Small intestine (tissue), 7 donors: ENCODE results near the gene CIBAR2. TPM values are rescaled to one million over a fixed set of nuclear protein-coding genes. Genes with fewer than 3 reads are reported as not detected.

Experiments used
- DNase-seq, 2 donors: peaks; one replicate each; pipeline versions ENCODE4 v3.0.0 to v3.0.0-alpha.2; 2013
- FAIRE-seq: peaks from 2 replicates; lab custom pipeline; 2012; peaks lifted over from hg19 to GRCh38; lab: Jason Lieb, UNC
- H3K27ac ChIP-seq, 3 donors: one replicate each; pipeline ENCODE4 v1.5.1; 2013; ENCODE audit warnings: low read length in 2 of 3, mild to moderate bottlenecking in 2 of 3, control low read depth in 1 of 3, inconsistent platforms in 1 of 3, low read depth in 1 of 3, moderate library complexity in 1 of 3
- H3K27me3 ChIP-seq, 3 donors: one replicate each; pipeline ENCODE4 v1.6.1; 2013; ENCODE audit warnings: low read length in 3 of 3, inconsistent platforms in 1 of 3; ENCODE audit not compliant: control insufficient read depth in 3 of 3, insufficient read depth in 3 of 3
- H3K36me3 ChIP-seq, 3 donors: one replicate each; pipeline ENCODE4 v1.6.1; 2013; ENCODE audit warnings: low read length in 3 of 3, inconsistent platforms in 1 of 3, low read depth in 1 of 3, mild to moderate bottlenecking in 1 of 3, moderate library complexity in 1 of 3; ENCODE audit not compliant: control insufficient read depth in 3 of 3, insufficient read depth in 2 of 3
- H3K4me1 ChIP-seq, 3 donors: one replicate each; pipeline ENCODE4 v1.6.1; 2013; ENCODE audit warnings: low read length in 2 of 3, inconsistent platforms in 1 of 3, low read depth in 1 of 3, mild to moderate bottlenecking in 1 of 3, moderate library complexity in 1 of 3; ENCODE audit not compliant: control insufficient read depth in 3 of 3, insufficient read depth in 2 of 3
- H3K4me3 ChIP-seq, 3 donors: one replicate each; pipeline ENCODE4 v1.5.1; 2013; ENCODE audit warnings: low read length in 3 of 3, control low read depth in 1 of 3, inconsistent platforms in 1 of 3, low read depth in 1 of 3, mild to moderate bottlenecking in 1 of 3, moderate library complexity in 1 of 3
- H3K9me3 ChIP-seq, 2 donors: one replicate each; pipeline ENCODE4 v1.6.1; 2013; ENCODE audit warnings: low read depth in 1 of 2, low read length in 1 of 2; ENCODE audit not compliant: control insufficient read depth in 2 of 2, insufficient read depth in 1 of 2
- WGBS, 3 donors: extraction: QIAGEN DNeasy Blood & Tissue Kit; methylation state at CpG; one replicate each; pipeline ENCODE4 v1.1.7; 2013; 5-methylcytosine and 5-hydroxymethylcytosine counted together
- polyA plus RNA-seq, 4 donors: library from polyadenylated mRNA; stranded (reverse) in 3 of 4; unstranded in 1 of 4; fragments of 200-250 nt in 3 of 4; fragments of 120-200 nt in 1 of 4; gene quantifications; one replicate each; pipeline versions ENCODE4 v1.2.1 to v1.2.3, GENCODE V29; 2013
- donor health status: healthy with polysubstance abuse.
- donor health status: control.
- donor health status: control.
- donor health status: Bipolar disorder and iron deficiency.
- donor health status: healthy.

CIBAR2 gene
- polyA plus RNA-seq, 4 donors: 0.04 to 3.0 (median 0.19) TPM; not detected in 1

DNA sequence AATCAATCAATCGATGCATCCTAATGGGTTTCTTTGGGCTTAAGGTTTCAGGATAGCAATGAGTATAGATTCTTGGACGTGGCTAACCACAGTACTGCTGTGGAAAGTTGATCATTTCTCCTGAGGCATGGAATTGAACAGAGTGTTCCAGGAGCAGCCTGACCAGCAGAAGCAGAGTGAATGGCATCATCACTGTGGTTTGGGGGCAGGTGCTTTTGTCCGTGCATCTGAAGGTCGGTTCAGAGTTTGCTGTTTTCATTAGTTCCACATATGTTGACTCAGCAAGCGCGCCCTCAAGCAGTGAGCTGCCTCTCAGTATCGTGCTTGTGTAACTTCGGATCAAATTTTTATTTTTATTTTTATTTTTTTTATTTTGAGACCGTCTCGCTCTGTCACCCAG lies 59.7 kb downstream of the CIBAR2 start:
- Histone ChIP-seq H3K9me3 (no peaks in the 10 kb centered on the region), H3K36me3 (no peaks in the 10 kb centered on the region), H3K27ac (no peak overlapping the region), H3K27me3 (no peaks in the 10 kb centered on the region), H3K4me1 (peaks cover under 1 to 33% (median 16%) of the 10 kb centered on the region in 3 donors), H3K4me3 (no peak overlapping the region)
- DNase-seq (no peak), FAIRE-seq (no peak)
- 93 to 94% (median 93%) methylated on average over 10 of the region's 10 CpGs for WGBS, 3 donors

DNA sequence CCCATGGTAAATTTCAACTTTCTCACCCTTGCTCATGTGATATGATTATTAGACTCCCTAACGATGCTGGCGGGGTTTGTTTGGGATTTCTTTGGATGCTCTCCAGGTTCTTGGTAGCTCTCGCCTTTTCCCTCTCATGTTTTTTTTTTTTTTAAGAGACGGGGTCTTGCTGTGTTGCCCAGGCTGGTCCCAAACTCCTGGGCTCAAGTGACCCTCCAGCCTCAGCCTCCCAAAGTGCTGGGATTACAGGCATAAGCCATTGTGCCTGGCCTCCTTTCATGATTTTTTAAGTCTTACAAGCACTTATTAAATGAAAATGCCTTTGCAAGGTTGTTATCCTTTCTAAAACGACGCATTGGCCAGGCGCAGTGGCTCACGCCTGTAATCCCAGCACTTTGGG lies 60.6 kb downstream of the CIBAR2 start:
- WGBS, 3 donors: 80 to 89% (median 83%) methylated on average over 8 of the region's 8 CpGs
- no peaks in the 10 kb centered on the region for H3K27me3 ChIP-seq
- no peak overlapping the region for H3K4me3 ChIP-seq
- no peak overlapping the region for H3K27ac ChIP-seq
- no peak for DNase-seq
- peaks cover 2 to 41% (median 14%) of the 10 kb centered on the region in 3 donors for H3K4me1 ChIP-seq
- no peak for FAIRE-seq
- no peaks in the 10 kb centered on the region for H3K9me3 ChIP-seq
- H3K36me3 ChIP-seq: no peaks in the 10 kb centered on the region

DNA sequence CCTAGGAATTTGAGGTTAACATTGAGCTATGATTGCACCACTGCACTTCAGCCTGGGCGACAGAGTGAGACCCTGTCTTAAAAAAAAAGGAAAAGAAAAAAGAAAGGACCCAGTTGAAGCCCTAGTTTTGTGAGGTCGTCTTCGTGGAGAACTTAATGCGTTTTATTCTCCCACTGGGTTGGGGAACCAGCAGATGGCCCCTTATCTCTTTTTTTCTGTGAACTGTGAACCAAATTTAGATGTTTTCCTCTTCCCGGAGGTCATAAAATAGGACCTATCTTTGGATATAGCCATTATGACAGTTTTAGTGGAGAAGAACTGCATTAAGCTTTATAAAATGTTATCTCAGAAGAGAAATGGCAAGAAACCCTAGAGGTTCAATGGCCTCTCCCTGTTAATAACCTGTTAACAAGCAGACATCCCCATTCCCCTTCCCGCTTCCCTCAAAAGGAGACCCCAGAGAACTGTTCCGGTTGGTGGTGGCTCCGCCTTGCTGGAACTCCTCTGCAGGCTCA lies 61.1 kb downstream of the CIBAR2 start:
- Histone ChIP-seq H3K4me1 (peaks cover 2 to 40% (median 10%) of the 10 kb centered on the region in 3 donors), H3K4me3 (no peak overlapping the region), H3K36me3 (no peaks in the 10 kb centered on the region), H3K9me3 (no peaks in the 10 kb centered on the region), H3K27ac (no peak overlapping the region), H3K27me3 (no peaks in the 10 kb centered on the region)
- 45 to 64% (median 62%) methylated on average over 8 of the region's 8 CpGs for WGBS, 3 donors
- DNase-seq (peak in 1 of 2 donors; percentile 30), FAIRE-seq (no peak)

DNA sequence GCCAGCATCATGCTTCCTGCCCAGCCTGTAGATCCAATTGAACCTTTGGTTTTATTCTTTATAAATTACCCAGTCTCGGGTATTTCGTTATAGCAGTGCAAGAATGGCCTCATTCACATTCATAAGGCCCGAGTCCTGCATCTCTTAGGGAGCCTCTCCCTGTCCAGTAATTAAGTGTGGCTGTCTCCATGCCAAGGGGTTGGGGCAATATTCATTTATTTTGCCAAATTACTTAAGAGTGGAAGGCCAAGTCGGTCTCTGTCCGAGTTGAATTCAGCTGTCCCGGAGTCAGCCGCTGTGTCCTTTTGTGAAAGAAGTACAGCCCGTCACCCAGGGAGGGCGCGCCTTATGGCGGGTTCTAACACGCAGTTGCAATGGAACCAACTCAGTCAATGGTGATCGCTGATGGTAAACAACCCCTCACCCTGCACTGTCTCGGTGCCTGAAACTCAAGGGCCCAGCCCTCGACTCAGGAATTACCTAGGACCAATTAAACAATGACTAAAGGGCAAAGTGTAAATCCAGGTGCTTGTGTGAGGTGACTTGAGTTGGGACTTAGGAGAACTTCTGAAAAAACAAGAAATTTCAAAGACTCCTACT lies 62.5 kb downstream of the CIBAR2 start:
- peak overlapping the region in 1 of 3 donors; percentile 51 for H3K27ac ChIP-seq
- peak; percentile 69 to 81 for DNase-seq
- 68 to 70% (median 70%) methylated on average over 15 of the region's 15 CpGs for WGBS, 3 donors
- H3K36me3 ChIP-seq: no peaks in the 10 kb centered on the region
- H3K27me3 ChIP-seq: no peaks in the 10 kb centered on the region
- peaks cover 2 to 37% (median 4%) of the 10 kb centered on the region in 3 donors for H3K4me1 ChIP-seq
- H3K9me3 ChIP-seq: no peaks in the 10 kb centered on the region
- no peak overlapping the region for H3K4me3 ChIP-seq
- FAIRE-seq: no peak

DNA sequence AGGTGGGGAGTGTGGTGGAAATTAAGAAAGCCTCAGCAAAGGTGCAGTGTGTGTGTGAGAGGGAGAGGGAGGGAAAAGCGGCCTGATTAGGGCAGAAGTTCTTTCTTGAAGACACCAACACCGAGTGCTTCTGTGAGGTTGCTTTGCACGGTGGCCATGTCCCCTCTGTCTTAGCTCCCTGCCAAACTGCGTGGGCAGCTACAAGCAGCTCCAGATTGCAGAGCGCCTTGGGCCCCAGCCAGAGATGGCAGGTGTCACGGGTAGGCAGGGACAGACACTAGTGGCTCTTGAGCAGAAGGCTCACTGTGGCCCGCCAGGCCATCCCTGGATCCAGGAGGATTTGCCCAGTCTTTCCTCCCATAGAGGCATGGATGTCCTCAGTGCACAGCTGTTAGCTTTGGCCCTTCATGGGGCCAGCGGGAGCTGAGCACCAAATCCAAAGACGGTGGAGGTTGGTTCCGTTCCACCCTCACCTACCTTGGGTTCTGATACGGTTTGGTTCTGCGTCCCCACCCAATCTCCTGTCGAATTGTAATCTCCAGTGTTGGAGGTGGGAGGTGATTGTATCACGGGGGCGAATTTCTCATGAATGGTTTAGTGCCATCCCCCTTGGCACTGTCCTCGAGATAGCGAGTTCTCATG lies 63.2 kb downstream of the CIBAR2 start:
- FAIRE-seq (no peak), DNase-seq (no peak)
- no peaks in the 10 kb centered on the region for H3K27me3 ChIP-seq
- H3K4me3 ChIP-seq: no peak overlapping the region
- H3K4me1 ChIP-seq: peaks cover 2 to 37% (median 4%) of the 10 kb centered on the region in 3 donors
- WGBS, 3 donors: 84 to 89% (median 89%) methylated on average over 17 of the region's 17 CpGs
- no peak overlapping the region for H3K27ac ChIP-seq
- no peaks in the 10 kb centered on the region for H3K36me3 ChIP-seq
- no peaks in the 10 kb centered on the region for H3K9me3 ChIP-seq

Other genes with a start within 250 kb of the CIBAR2 start
- gene ZDHHC7, start 100.9 kb downstream of the CIBAR2 start, polyA plus RNA-seq: 10 to 100 TPM; 16.5 to 57.5 (median 27.2) TPM
- 1 to 10 TPM; 2.9 to 8.1 (median 5.1) TPM for gene KIAA0513, start 84.7 kb downstream of the CIBAR2 start, polyA plus RNA-seq